Measurements from ENCODE around the gene PNP.

- TF ChIP-seq CTCF (conservative IDR thresholded peaks at IDR 0.05; ENCODE audit: low read depth, low read length) (no peak), EZH2 (IDR thresholded peaks at IDR 0.05; ENCODE audit: borderline replicate concordance, low read depth, low read length, poor library complexity, severe bottlenecking) (no peak)
Observed at GRCh38 chr14:20441461-20441860, 27.7 kb upstream of the PNP start.

All from A673 (cell line).